ENCODE measurements around the gene PSD4.
A peak's percentile ranks its signal among the peaks of the same experiment; 100 is the strongest.

The PSD4 gene

GRCh38 chr2:113184531-113185230 is 10.9 kb downstream of the PSD4 start:
- no peak for DNase-seq (ENCODE audit: low spot score)

GRCh38 chr2:113185664-113186432 is 12.1 kb downstream of the PSD4 start:
- DNase-seq (ENCODE audit: low spot score), result no peak

GRCh38 chr2:113186433-113186796 is 12.6 kb downstream of the PSD4 start:
- no peak for DNase-seq (ENCODE audit: low spot score)

GRCh38 chr2:113187771-113188170 is 14.0 kb downstream of the PSD4 start:
- DNase-seq (ENCODE audit: low spot score), result no peak

GRCh38 chr2:113190871-113191270 is 17.1 kb downstream of the PSD4 start:
- DNase-seq (ENCODE audit: low spot score), result no peak

GRCh38 chr2:113192459-113193100 is 18.8 kb downstream of the PSD4 start:
- no peak for DNase-seq (ENCODE audit: low spot score)

GRCh38 chr2:113195923-113196501 is 22.2 kb downstream of the PSD4 start:
- DNase-seq (ENCODE audit: low spot score), result no peak

- no peak for DNase-seq (ENCODE audit: low spot score)
Observed at GRCh38 chr2:113196839-113197238, 23.1 kb downstream of the PSD4 start.

- no peak for DNase-seq (ENCODE audit: low spot score)
Observed at GRCh38 chr2:113197347-113198047, 23.7 kb downstream of the PSD4 start.

- DNase-seq (ENCODE audit: low spot score), result no peak
Observed at GRCh38 chr2:113198048-113198789, 24.4 kb downstream of the PSD4 start.

GRCh38 chr2:113198790-113199612 is 25.2 kb downstream of the PSD4 start:
- DNase-seq (ENCODE audit: low spot score), result peak; percentile 75

- no peak for DNase-seq (ENCODE audit: low spot score)
Observed at GRCh38 chr2:113200236-113200635, 26.5 kb downstream of the PSD4 start.

- DNase-seq (ENCODE audit: low spot score), result no peak
Observed at GRCh38 chr2:113200736-113201490, 27.1 kb downstream of the PSD4 start.

- no peak for DNase-seq (ENCODE audit: low spot score)
Observed at GRCh38 chr2:113201496-113202304, 27.9 kb downstream of the PSD4 start.

GRCh38 chr2:113202305-113203216 is 28.8 kb downstream of the PSD4 start:
- no peak for DNase-seq (ENCODE audit: low spot score)

GRCh38 chr2:113203217-113203530 is 29.4 kb downstream of the PSD4 start:
- no peak for DNase-seq (ENCODE audit: low spot score)

- peak; percentile 63 for DNase-seq (ENCODE audit: low spot score)
Observed at GRCh38 chr2:113203901-113204519, 30.2 kb downstream of the PSD4 start.

GRCh38 chr2:113206251-113206650 is 32.5 kb downstream of the PSD4 start:
- DNase-seq (ENCODE audit: low spot score), result no peak

Data from kidney capillary endothelial cell (primary cell).